ENCODE results near the gene SLX4IP. TPM values are rescaled to one million over a fixed set of nuclear protein-coding genes. Genes with fewer than 3 reads are reported as not detected.
A peak's percentile ranks its signal among the peaks of the same experiment; 100 is the strongest.

Gene SLX4IP
- total RNA-seq, 4 donors from 2014 or later = 6.3 to 8.3 (median 7.4) TPM

- Histone ChIP-seq H3K4me3 (replicated peaks in 1 of 3) (no peak overlapping the region), H3K27me3 (no peaks in the 10 kb centered on the region), H3K27ac (peak overlapping the region in 1 of 3 donors; percentile 13), H3K4me1 (peaks cover 3 to 16% of the 10 kb centered on the region in 2 donors), H3K9me3 (no peaks in the 10 kb centered on the region), H3K36me3 (no peaks in the 10 kb centered on the region)
- no peak for DNase-seq
- WGBS, 2 donors = 77 to 83% methylated on average over 4 of the region's 4 CpGs
- TF ChIP-seq POLR2A (IDR thresholded peaks at IDR 0.05) = no peak
- no peak for TF ChIP-seq CTCF (IDR thresholded peaks at IDR 0.05)
- intact Hi-C loops (cut with DNase I) = no loop called here
Observed at GRCh38 chr20:10602221-10602871, 167.2 kb downstream of the SLX4IP start.

DNA sequence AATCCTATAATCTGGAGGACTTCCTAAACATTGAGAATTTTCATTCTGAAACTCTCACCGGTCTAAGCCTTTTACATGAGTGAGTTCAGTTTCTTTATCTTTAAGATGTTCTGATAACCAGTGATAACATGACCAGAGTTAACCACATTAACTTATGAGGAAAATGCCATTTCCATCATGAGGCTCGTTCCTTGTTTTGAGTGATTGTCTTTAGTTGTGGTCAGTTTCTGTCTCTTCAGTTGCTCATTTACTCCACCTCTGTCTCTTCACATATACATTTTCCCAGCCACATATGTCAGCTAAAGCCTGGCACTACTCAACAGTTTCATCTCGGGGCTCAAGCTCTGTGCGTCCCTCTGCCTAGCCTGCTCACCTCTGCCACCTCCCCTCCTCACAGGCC lies 168.3 kb downstream of the SLX4IP start:
- peaks cover 3 to 16% of the 10 kb centered on the region in 2 donors for H3K4me1 ChIP-seq
- peak overlapping the region in 2 of 3 donors; percentile 74 to 77 for H3K27ac ChIP-seq
- H3K9me3 ChIP-seq = no peaks in the 10 kb centered on the region
- WGBS, 2 donors = 92 to 94% methylated on average over 4 of the region's 4 CpGs
- TF ChIP-seq CTCF (IDR thresholded peaks at IDR 0.05) (no peak), POLR2A (IDR thresholded peaks at IDR 0.05) (no peak)
- H3K4me3 ChIP-seq (replicated peaks in 1 of 3) = no peak overlapping the region
- no peaks in the 10 kb centered on the region for H3K36me3 ChIP-seq
- intact Hi-C loops (cut with DNase I) = no loop called here
- DNase-seq = no peak
- H3K27me3 ChIP-seq = no peaks in the 10 kb centered on the region

DNA sequence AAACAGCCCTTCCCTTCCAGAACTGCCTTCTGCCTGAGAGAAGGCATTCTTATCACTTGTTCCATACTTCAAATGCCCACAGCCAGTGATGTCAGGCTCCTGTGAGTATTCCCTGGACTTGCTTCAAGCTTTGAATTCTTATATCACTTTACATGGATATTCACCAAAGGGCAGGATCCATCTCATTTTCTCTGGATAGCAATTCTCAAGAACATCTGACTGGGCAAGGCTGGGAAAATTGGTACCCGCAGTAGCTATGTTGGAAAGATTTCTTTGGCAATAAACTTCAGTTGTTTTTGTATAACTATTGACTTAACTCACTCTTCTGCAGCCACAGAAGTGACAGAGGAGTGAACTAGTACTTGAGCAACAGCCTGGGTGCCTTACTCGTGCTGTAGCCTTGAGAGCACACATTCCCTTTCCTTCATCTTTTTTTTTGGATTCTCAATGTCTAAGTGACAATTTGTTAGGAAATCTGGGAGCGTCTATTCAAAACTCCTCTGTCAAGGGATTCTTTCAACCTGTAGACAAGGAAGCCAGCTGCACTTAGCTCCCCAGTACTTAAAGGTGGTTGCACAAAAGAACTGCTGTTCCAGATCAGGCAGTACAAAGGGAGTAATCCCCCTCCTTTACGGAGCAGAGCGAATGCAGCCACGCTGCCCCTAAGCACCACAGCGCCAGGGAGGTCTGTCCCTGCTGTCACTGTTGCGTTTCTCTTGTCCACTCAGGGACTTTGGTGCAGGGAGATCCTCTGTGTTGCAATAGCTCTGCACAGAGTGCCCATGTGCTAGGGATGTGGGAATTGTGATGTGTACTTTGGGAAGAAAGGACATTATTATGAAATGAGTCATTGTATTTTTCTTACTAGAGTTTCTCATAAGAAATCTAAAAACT lies 169.1 kb downstream of the SLX4IP start:
- no peak overlapping the region for H3K4me3 ChIP-seq (replicated peaks in 1 of 3)
- no peaks in the 10 kb centered on the region for H3K27me3 ChIP-seq
- intact Hi-C loops (cut with DNase I) = no loop called here
- peaks cover 3 to 16% of the 10 kb centered on the region in 2 donors for H3K4me1 ChIP-seq
- 34 to 59% methylated on average over 8 of the region's 8 CpGs for whole genome bisulfite sequencing, 2 donors
- H3K27ac ChIP-seq = peak overlapping the region; percentile 38 to 77 (median 74)
- no peak for TF ChIP-seq POLR2A (IDR thresholded peaks at IDR 0.05)
- TF ChIP-seq CTCF (IDR thresholded peaks at IDR 0.05) = no peak
- H3K36me3 ChIP-seq = no peaks in the 10 kb centered on the region
- H3K9me3 ChIP-seq = no peaks in the 10 kb centered on the region
- peak; percentile 18 to 34 for DNase-seq

- 74 to 93% methylated on average over 2 of the region's 2 CpGs for WGBS, 2 donors
- Histone ChIP-seq H3K4me1 (peaks cover 3 to 16% of the 10 kb centered on the region in 2 donors), H3K27me3 (no peaks in the 10 kb centered on the region), H3K27ac (peak overlapping the region in 2 of 3 donors; percentile 19 to 52), H3K4me3 (replicated peaks in 1 of 3) (no peak overlapping the region), H3K36me3 (no peaks in the 10 kb centered on the region), H3K9me3 (no peaks in the 10 kb centered on the region)
- TF ChIP-seq POLR2A (IDR thresholded peaks at IDR 0.05) (no peak), CTCF (IDR thresholded peaks at IDR 0.05) (no peak)
- intact Hi-C loops (cut with DNase I) = no loop called here
- DNase-seq = no peak
Observed at GRCh38 chr20:10604865-10605440, 169.8 kb downstream of the SLX4IP start.
